LNCAP (cell line): ENCODE data around the gene STK38L.

ENCODE experiments used
- TF ChIP-seq, protein P1 (sequence below): fragments of 450-650 bp; IDR thresholded peaks from 2 replicates; pipeline ENCODE4 v1.5.1; 2017; ENCODE audit warnings: mild to moderate bottlenecking

STK38L gene

DNA sequence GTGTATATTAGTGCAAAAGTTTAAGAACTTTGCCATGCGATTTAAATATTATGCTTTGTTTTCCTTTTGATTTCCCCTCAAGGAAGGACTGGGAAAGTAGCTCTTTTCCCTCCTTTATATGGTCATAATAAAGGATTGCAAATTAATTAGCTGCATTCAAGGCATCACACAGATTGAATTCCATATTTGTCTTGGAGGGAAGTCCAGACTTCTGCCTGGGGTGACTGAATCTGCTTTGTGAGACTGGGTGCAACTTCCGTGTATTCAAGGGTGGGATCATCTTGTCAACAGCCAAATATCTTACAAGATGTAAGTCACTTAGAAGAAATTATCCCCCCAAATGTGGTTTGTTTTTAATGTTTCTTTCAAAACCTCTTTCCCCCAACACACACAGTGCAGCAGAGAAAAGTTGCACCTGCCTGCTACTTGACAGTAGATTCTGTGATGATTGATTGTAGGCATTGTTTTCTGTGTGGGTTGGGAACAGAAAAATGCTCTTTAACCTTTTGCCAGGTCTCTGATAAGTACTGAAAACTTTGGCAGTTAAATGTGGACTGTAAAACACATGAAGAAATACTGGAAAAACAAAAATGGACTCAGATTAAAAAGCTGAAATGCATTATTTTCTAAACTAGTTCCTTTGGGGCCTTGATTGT is 28.4 kb downstream of the STK38L start:
- TF ChIP-seq, protein P1, sequence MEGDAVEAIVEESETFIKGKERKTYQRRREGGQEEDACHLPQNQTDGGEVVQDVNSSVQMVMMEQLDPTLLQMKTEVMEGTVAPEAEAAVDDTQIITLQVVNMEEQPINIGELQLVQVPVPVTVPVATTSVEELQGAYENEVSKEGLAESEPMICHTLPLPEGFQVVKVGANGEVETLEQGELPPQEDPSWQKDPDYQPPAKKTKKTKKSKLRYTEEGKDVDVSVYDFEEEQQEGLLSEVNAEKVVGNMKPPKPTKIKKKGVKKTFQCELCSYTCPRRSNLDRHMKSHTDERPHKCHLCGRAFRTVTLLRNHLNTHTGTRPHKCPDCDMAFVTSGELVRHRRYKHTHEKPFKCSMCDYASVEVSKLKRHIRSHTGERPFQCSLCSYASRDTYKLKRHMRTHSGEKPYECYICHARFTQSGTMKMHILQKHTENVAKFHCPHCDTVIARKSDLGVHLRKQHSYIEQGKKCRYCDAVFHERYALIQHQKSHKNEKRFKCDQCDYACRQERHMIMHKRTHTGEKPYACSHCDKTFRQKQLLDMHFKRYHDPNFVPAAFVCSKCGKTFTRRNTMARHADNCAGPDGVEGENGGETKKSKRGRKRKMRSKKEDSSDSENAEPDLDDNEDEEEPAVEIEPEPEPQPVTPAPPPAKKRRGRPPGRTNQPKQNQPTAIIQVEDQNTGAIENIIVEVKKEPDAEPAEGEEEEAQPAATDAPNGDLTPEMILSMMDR, result no peak

DNA sequence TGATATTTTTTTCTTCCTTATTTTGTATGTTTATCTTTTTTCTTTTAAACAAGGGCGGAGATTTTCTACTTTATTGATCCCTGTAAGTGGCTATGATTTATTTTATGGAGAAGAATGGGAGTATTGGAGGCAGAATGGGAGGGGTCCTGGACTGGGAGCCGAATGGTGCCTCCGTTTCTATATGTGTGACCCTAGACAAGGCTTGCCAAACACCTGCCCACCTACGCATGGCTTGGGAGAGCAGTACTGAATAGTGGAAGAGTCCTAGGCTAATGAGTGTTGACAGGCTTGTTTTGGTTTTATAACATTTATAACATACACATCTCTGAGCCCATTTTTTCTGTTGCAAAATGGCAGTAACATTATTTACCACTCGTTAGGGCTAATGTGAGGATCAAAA is 29.0 kb downstream of the STK38L start:
- TF ChIP-seq, protein P1, result no peak

DNA sequence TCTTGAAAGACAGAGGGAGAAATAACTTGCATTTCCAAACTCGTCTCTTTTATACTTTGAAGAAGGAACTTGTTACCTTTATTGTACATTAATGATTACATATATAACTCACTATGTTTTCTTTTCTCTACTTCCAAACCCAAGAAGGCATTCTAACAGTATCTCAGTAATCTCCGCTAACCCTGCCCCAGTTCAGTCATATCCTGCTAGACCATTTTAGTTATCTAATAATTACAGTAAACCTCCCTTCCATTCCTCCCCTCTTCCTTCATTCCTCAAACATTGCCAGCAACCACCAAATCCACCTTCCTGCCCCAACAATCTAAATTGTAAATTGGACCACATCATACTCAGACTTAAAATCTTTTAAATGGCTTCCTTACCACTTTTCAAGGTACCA is 30.6 kb downstream of the STK38L start:
- TF ChIP-seq, protein P1, result no peak

DNA sequence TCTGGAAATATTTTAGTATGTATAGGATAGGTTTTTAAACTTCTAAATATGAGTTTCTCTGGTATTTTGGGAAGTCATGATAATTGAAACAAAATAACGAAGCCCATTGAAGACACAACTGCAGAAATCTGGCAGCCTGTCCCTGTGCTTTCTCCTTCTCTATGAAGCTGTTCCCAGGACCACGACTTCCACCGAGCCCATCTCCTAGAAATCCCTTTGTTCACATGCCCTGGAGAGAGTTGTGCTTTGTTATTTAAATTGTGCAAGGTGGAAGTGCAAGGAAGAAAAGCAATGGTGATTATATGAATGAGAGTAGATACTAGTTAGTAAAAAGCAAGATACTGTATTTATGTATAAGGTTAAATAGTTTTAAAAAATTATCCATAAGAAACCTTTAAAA is 32.2 kb downstream of the STK38L start:
- TF ChIP-seq, protein P1, result no peak

DNA sequence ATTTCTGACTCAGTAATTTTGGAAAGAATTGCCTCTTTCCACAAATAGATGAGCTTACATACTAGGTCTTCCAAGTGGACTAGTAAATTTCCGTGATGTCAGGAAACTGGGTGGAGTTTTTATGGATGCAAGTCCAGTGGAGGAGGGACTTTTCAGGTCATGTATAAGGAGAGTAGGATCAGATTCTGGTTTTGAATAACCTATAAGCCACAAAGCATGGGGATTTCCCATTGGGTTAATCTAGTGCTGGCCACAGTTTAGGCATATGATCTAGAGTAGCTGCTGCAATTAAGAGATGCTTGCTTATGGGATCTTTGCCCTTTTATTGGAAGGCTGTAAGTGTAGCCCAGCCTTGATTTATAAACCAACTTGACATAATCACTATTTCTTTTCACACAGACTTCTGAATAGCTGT is 33.8 kb downstream of the STK38L start:
- TF ChIP-seq, protein P1, result no peak

DNA sequence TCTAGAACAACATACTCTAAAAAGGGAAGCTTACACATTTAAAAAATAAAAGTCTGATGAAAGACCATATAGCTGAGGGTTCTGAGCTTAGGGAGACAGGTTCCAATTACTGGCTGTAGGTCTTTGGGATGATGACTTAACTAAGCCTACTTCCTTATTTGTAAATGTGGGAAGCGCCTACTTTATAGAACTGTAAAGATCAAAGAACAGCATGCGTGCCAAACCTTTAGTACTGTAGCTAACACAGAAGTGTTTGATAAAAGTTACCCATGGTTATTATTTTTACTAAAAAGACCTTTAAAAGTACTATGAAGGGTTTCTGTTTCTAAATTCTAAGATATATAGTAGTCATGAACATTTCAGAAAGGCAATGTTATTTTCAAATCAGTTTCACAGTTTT is 35.7 kb downstream of the STK38L start:
- TF ChIP-seq, protein P1, result no peak

DNA sequence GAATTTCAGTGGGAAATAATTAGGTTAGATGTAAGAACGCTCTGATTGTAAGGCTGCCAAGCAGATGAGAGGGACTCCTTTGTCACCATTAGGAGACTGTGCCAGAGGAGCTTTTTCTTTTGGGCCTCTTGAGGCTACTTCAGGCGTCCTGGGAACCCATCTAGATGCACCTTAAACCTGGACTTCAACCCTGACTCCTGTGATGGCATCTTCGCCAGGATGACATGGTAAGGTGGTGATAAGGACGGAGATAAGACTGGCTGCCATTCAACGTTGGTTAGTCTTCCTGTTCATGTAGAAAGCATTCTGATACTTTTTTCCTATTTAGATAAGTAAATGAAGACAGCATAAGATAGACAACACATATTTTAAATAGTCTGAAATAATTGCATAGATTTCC is 36.3 kb downstream of the STK38L start:
- TF ChIP-seq, protein P1, result no peak

DNA sequence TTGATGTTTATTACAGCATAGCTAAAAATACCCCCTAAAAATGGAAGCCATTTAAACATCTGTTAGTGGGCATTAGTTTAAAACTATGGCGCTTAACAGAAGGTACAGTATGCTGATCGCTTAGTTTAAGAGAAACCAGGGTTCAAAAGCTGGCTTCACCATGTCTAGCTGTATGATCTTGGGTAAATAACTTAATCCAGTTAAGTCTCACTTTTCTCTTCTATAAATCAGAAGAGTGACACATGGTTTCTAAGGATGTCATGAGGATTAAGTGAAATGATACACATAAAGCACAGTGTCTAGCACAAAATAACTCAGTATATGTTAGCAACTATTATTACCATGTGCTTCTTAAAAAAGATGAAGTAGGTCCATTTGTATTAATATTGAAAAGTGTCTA is 38.7 kb downstream of the STK38L start:
- TF ChIP-seq, protein P1, result no peak
